T-helper 2 cell treated with Interferon-gamma antibody and Interleukin-4, amounts not matched to agents 5 μg/mL and 100 μg/mL, for 36 hours (primary cell): Measurements from ENCODE around the gene TSNAXIP1.

Experiments
- DNase-seq: peaks from one replicate; pipeline ENCODE4 v3.0.0; 2021; ENCODE audit warnings: low spot score
- H3K27ac Mint-ChIP-seq: one replicate; pipeline ENCODE4 v1.8.0; 2021; ENCODE audit warnings: mild to moderate bottlenecking, mixed read lengths
- H3K27me3 Mint-ChIP-seq: one replicate; pipeline ENCODE4 v1.8.0; 2021; ENCODE audit warnings: low read depth, mixed read lengths
- H3K36me3 Mint-ChIP-seq: one replicate; pipeline ENCODE4 v1.8.0; 2021; ENCODE audit warnings: low read depth, mixed read lengths
- H3K4me1 Mint-ChIP-seq: one replicate; pipeline ENCODE4 v1.8.0; 2021; ENCODE audit warnings: low read depth, mixed read lengths
- H3K4me3 Mint-ChIP-seq: one replicate; pipeline ENCODE4 v1.8.0; 2022; ENCODE audit warnings: mild to moderate bottlenecking, moderate library complexity, mixed read lengths
- H3K9me3 Mint-ChIP-seq: one replicate; pipeline ENCODE4 v1.8.0; 2021; ENCODE audit warnings: mixed read lengths

Gene TSNAXIP1

DNA sequence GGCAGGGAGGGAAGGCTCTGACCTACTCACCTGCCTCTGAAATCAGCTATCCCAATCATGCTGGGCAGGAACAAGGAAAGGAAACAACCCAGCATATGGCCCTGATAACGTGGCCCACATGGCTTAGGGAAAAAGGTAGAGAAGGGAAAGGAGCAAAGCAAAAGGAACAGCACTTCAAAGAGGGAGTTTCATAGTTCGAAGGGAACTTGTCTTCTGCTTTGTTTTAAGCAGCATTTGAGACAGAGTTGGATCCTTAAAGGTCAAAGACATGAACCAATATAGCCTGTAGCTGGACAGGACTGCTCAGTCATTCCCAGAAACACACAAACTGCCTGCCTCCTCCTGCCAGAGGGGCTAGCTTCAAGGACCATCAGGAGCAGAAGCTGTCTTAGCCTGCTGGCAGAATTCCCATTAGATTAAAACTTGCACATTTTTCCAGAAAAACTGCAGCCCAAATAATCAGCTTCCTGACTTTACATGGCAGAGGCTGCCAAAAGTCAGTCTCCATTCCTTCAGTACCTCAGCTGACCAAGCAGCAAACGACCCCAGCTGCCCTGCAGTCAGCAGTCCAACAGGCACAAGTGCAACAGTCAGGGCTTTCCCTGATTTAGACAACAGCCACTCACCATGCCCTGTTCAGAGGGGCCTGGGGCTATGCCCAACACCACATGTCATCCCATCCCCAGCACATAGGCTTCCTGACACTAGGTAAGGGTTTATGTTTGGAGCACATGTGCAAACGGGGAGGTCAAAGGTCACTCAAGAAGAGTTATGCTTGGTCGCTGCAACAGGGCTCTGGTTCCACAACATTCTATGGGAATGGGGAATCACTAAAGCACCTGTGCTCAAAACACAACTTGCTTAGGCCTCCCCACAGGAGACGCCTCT lies 32.9 kb upstream of the TSNAXIP1 start:
- no peak overlapping the region for H3K27ac Mint-ChIP-seq
- no peaks in the 10 kb centered on the region for H3K27me3 Mint-ChIP-seq
- no peak overlapping the region for H3K4me3 Mint-ChIP-seq
- no peak for DNase-seq
- H3K4me1 Mint-ChIP-seq = no peaks in the 10 kb centered on the region
- peaks cover 17% of the 10 kb centered on the region for H3K36me3 Mint-ChIP-seq
- H3K9me3 Mint-ChIP-seq = no peaks in the 10 kb centered on the region

DNA sequence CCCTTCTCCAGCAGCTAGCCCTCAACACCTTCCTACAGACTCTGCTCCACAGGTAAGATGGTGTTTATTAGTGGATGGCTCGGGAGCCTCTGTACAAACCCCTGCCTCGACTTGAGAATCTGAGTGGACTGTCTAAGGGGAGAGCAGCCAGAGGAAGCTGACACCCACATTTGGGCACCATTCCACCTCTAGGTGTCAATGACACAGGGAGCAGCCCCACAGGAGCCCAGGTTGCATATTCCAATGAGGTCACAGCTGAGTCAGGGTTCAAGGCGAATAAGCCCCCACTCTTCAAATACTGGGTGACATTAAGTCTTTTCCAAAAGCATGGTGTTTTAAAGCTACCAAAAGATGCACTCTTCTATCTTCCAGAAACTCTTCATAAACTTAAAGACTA lies 32.2 kb upstream of the TSNAXIP1 start:
- no peak for DNase-seq
- Mint-ChIP-seq H3K4me1 (peaks cover under 1% of the 10 kb centered on the region), H3K4me3 (no peak overlapping the region), H3K27me3 (no peaks in the 10 kb centered on the region), H3K27ac (no peak overlapping the region), H3K36me3 (peaks cover 17% of the 10 kb centered on the region), H3K9me3 (no peaks in the 10 kb centered on the region)

DNA sequence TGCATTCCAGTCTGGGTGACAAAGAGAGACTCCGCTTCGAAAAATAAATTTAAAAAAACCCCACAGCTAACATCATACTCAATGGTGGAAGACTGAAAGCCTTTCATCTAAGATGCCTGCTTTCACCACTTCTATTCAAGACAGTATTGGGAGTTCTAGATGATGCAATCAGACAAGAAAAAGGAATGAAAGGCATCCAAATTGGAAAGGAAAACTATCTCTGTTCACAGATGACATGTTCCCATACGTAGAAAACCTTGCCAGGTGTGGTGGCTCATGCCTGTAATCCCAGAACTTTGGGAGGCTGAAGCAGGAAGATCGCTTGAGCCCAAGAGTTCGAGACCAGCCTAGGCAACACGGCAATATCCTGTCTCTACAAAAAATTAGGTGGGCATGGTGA lies 31.4 kb upstream of the TSNAXIP1 start:
- Mint-ChIP-seq H3K9me3 (no peaks in the 10 kb centered on the region), H3K27me3 (no peaks in the 10 kb centered on the region), H3K4me3 (no peak overlapping the region), H3K36me3 (peaks cover 19% of the 10 kb centered on the region), H3K27ac (no peak overlapping the region), H3K4me1 (peaks cover 6% of the 10 kb centered on the region)
- DNase-seq = no peak

DNA sequence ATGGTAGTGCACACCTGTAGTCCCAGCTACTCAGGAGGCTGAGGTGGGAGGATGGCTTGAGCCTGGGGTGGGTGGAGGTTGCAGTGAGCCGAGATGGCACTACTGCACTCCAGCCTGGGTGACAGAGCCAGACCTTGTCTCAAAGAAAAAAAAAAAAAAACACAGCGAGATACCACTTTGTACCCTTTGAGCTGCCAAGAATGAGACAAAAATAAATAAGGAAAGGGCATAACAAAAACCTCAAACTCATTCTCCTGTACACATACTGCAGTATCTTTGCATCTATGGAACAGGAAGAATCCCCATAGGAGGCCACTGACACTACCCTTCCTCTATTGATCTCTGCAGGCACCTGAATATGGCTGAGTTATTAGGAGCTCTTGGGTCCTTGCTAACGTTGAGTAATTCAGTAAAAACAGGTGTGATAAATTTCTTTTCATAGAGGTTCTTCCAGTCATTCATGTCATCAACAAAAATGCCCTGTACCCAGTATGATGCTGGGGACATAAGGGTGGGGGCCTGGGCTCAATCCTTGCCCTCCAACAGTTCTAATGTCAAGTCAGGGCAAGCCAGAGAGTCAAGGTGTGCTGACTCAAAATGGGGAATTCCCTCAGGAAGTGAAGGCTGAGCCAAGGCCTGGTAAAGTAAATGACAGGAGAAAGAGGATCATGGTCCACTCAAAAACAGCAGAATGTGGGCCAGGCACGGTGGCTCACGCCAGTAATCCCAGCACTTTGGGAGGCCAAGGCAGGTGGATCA lies 27.3 kb upstream of the TSNAXIP1 start:
- Mint-ChIP-seq H3K27me3 (no peaks in the 10 kb centered on the region), H3K9me3 (no peaks in the 10 kb centered on the region), H3K36me3 (peaks cover 19% of the 10 kb centered on the region), H3K27ac (no peak overlapping the region), H3K4me1 (peaks cover 23% of the 10 kb centered on the region), H3K4me3 (no peak overlapping the region)
- DNase-seq = no peak

DNA sequence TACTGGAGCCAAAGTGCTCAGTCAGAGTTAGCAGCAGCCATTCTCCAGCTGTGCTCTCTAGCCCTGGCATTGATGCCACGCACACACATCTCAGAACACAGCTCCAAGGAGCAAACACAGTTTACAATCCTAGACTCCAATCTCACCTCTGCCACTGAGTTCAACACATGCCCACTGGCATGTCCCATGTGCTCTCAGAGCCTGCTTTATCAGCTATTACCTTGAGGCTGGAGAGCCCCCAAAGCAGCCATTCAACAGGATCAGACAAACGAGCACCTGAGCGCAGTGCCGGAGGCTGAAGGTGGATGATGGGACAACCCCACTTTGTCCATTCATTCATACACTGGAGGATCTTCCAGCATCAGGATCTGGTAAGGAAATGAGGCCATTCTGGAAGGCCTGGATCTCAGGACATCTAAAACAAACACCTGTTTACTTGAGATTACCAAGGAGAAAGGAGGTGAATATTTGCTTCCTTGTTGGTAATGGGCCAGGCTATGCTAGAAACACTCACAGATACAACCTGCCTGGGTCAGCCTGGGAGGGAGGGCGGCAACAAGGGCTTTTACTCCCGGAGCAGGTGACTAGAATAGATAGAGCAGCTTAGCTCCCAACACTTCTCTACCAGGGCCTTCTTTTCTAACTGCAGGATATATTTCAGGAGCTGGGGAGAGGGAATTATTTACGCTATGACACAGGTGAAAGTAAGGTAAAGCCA lies 25.7 kb upstream of the TSNAXIP1 start:
- H3K27me3 Mint-ChIP-seq = no peaks in the 10 kb centered on the region
- no peaks in the 10 kb centered on the region for H3K9me3 Mint-ChIP-seq
- H3K4me3 Mint-ChIP-seq = peak overlapping the region; percentile 62
- DNase-seq = no peak
- peaks cover 23% of the 10 kb centered on the region for H3K4me1 Mint-ChIP-seq
- peaks cover 19% of the 10 kb centered on the region for H3K36me3 Mint-ChIP-seq
- peak overlapping the region; percentile 87 for H3K27ac Mint-ChIP-seq

DNA sequence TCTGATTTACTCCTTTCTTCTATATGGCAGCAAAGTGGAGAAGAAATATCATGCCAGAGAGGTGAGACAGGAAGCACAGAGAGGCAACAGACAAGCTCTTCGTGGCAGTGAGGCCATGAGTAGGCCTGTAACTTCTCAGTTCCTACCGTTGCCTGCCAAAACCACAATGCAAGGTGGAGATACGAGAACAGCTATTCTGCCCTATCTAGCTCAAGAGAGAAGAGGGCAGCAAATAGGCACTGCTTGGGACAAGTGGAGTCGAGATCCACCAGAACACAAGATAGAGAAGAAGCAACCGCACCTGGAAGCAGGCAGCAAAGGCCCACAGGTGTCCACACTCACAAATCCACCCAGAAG lies 25.1 kb upstream of the TSNAXIP1 start:
- peak overlapping the region; percentile 62 for H3K4me3 Mint-ChIP-seq
- H3K4me1 Mint-ChIP-seq = peaks cover 27% of the 10 kb centered on the region
- no peaks in the 10 kb centered on the region for H3K9me3 Mint-ChIP-seq
- H3K27me3 Mint-ChIP-seq = no peaks in the 10 kb centered on the region
- peak; percentile 20 for DNase-seq
- H3K36me3 Mint-ChIP-seq = peaks cover 19% of the 10 kb centered on the region
- H3K27ac Mint-ChIP-seq = peak overlapping the region; percentile 87

DNA sequence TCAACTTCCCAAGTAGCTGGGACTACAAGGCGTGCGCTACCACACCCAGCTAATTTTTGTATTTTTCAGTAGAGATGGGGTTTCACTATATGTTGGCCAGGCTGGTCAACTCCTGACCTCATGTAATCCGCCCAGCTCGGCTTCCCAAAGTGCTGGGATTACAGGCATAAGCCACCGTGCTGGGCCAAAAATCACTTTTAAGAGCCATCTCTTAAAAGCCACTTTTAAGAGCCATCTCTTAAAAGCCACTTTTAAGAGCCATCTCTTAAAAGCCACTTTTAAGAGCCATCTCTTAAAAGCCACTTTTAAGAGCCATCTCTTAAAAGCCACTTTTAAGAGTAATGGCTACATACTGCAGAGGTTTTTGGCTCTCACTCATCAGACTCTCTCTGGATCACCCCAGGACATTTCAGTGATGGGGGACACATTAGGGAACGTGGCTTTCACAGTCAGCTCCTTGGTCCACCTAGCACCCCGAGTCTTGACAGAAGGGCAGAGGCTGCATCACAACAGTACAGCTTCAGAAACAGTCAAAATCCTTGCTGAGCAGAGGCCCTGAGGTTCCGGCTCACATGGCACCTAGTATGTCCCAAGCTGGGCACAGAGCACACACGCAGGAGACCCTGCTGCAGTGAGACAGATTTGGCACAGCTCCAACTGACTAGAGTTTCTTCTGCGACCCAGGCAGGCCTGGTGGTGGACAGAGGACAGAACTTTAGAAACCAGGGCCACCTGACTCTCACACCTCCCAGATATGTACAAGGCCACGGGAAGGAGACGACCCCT lies 23.9 kb upstream of the TSNAXIP1 start:
- Mint-ChIP-seq H3K9me3 (no peaks in the 10 kb centered on the region), H3K27ac (no peak overlapping the region), H3K4me3 (no peak overlapping the region), H3K4me1 (peaks cover 27% of the 10 kb centered on the region), H3K36me3 (peaks cover 19% of the 10 kb centered on the region), H3K27me3 (no peaks in the 10 kb centered on the region)
- DNase-seq = no peak

DNA sequence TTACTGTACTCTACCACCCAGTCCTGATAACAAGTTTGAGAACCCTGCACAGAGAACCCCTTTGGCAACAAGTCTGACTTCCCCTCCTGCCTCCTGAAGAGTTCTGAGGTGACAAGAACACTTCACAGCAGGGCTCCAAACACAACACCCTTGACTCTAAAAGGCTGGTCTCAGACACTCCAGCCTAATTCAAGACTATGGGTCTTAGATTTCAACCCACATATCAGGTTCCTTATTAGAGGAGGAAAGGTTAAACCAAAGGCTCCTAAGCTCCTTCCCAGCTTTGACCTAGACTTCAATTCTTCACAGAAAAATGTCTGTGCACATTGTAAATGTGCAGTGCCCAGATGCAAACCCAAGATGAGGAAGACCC lies 23.4 kb upstream of the TSNAXIP1 start:
- no peak for DNase-seq
- Mint-ChIP-seq H3K27ac (no peak overlapping the region), H3K4me3 (no peak overlapping the region), H3K27me3 (no peaks in the 10 kb centered on the region), H3K9me3 (no peaks in the 10 kb centered on the region), H3K36me3 (peaks cover 19% of the 10 kb centered on the region), H3K4me1 (peaks cover 27% of the 10 kb centered on the region)

DNA sequence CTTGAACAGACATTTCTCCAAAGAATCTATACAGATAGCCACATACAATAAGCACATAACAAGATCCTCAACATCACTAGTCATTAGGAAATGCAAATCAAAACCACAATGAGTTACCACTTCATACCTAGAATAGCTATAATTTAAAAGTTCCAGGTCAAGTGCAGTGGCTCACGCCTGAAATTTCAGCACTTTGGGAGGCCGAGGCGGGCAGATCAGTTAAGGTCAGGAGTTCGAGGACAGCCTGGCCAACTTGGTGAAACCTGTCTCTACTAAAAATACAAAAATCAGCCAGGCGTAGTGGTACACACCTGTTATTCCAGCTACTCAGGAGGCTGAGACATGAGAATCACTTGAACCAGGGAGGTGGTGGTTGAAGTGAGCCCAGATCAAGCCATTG lies 20.2 kb upstream of the TSNAXIP1 start:
- Mint-ChIP-seq H3K27ac (peak overlapping the region; percentile 55), H3K4me1 (peaks cover 10% of the 10 kb centered on the region), H3K36me3 (peaks cover 7% of the 10 kb centered on the region), H3K4me3 (no peak overlapping the region), H3K27me3 (no peaks in the 10 kb centered on the region), H3K9me3 (no peaks in the 10 kb centered on the region)
- DNase-seq = no peak

DNA sequence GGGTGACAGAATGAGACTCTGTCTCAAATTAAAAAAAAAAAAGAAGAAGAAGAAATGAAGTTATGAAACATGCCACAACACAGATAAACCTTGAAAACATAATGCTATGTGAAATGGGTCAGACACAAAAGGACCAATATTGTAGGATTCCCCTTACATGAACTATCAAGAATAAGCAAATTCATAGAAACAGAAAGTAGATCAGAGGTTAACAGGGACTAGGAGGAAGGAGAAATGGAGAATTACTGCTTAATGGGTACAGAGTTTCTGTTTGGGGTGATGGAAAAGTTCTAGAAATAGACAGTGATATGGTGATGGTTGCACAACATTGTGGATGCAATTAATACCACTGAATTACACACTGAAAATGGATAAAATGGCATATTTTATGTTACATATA lies 16.6 kb upstream of the TSNAXIP1 start:
- no peak overlapping the region for H3K27ac Mint-ChIP-seq

DNA sequence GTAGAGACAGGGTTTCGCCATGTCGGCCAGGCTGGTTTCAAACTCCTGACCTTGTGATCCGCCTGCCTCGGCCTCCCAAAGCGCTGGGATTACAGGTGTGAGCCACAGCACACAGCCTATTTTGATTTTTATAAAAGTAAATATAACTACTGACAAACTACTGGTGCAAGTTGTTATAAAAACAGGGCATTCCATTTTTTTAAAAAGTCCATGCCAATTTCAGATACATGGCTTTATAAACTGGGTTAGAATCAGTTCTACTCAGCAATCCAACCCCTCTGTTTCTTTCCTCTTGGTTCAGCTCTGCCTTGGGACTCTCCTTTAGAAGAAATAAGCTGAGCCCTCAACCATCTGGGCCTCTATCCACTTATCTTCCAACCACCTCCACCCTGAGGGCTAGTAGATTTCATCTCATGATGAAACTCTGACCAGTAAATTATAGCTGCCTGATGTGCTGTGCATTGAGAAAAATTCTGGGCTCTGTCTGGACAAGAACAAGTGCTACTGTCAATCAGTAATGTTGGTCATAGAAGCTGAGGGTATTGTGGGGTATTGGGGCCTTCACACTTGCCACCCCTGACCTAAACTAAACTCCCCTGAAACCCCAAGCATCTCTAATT lies 10.5 kb upstream of the TSNAXIP1 start:
- DNase-seq = no peak
- Mint-ChIP-seq H3K27ac (no peak overlapping the region), H3K27me3 (no peaks in the 10 kb centered on the region), H3K4me1 (peaks cover 8% of the 10 kb centered on the region), H3K36me3 (peaks cover 25% of the 10 kb centered on the region), H3K9me3 (no peaks in the 10 kb centered on the region), H3K4me3 (no peak overlapping the region)

More for the DNA sequence above, 16.6 kb upstream of the TSNAXIP1 start:
- H3K36me3 Mint-ChIP-seq = no peaks in the 10 kb centered on the region
- no peaks in the 10 kb centered on the region for H3K9me3 Mint-ChIP-seq
- H3K27me3 Mint-ChIP-seq = no peaks in the 10 kb centered on the region
- no peak overlapping the region for H3K4me3 Mint-ChIP-seq
- peaks cover 3% of the 10 kb centered on the region for H3K4me1 Mint-ChIP-seq
- DNase-seq = no peak

DNA sequence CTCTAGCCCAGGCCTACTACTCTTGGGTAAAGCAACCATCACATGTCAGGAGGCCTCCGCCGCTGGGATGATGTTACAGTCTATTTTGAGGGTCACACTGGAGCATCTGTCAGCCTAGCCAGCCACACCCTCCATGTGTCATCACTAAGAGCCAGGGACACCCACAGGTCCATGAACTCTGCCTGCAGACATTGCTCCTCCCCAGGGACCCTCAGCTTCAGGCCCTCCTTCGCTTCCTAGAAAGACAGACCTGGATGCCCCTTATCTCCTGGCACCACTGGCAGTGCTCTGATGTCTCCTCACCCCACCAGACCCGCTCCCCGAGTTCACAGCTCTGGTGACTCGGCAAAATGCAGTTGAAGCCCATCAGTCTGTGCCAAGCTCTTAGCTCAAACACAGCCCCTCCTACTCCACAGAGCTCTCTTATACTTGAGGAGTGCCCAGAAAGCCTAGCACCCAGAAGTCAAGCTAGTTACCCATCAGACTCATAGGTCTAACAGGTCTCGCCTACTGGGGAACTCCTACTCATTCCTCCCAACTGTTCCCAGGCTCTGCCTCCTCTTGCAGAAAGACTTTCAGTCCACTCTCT lies 6.3 kb upstream of the TSNAXIP1 start:
- Mint-ChIP-seq H3K36me3 (peaks cover 54% of the 10 kb centered on the region), H3K27me3 (no peaks in the 10 kb centered on the region), H3K4me1 (peaks cover 42% of the 10 kb centered on the region), H3K27ac (peak overlapping the region; percentile 32), H3K9me3 (no peaks in the 10 kb centered on the region), H3K4me3 (no peak overlapping the region)
- no peak for DNase-seq

DNA sequence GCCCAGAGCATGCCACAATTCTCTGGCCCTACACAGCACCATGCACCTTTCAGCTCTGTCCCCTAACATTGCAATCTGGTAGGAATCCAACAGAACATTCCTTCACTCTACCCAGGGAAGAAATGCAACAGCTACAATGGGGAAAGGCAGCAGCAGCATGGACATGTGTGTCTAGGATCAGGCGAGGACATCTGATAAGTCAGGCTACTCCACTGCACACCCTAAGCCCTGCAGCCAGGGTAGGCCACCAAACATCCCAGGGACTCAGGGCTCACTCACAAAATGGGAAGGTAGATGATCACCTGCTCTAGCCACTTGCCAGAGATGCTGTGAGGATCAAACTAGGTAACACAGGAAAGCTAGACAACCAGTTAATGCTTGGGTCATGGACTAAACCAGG lies 5.4 kb upstream of the TSNAXIP1 start:
- peaks cover 44% of the 10 kb centered on the region for H3K4me1 Mint-ChIP-seq

More for the DNA sequence above, 5.4 kb upstream of the TSNAXIP1 start:
- DNase-seq = no peak
- no peaks in the 10 kb centered on the region for H3K27me3 Mint-ChIP-seq
- H3K36me3 Mint-ChIP-seq = peaks cover 56% of the 10 kb centered on the region
- no peaks in the 10 kb centered on the region for H3K9me3 Mint-ChIP-seq
- peak overlapping the region; percentile 69 for H3K27ac Mint-ChIP-seq
- peak overlapping the region; percentile 54 for H3K4me3 Mint-ChIP-seq
